K562 (cell line): ENCODE data around the gene GLB1L. TPM values are rescaled to one million over a fixed set of nuclear protein-coding genes. Genes with fewer than 3 reads are reported as not detected.
A peak's percentile ranks its signal among the peaks of the same experiment; 100 is the strongest.

Experiments
- BRCA1 ChIP-seq, 2 experiments: fragments of 450-650 bp in 1 of 2; sonication (generic) in 1 of 2; formaldehyde crosslinking in 1 of 2; IDR thresholded peaks; 2 replicates each; pipeline versions ENCODE4 v1.5.0 to v1.6.1; 2017 to 2020; ENCODE audit warnings: mild to moderate bottlenecking in 1 of 2, missing genetic modification reagents in 1 of 2
- CAMTA2 ChIP-seq: fragments of 250-450 bp; sonication (Bioruptor Pico); conservative IDR thresholded peaks from 2 replicates; pipeline ENCODE4 v1.5.1; 2022
- CCAR2 ChIP-seq: fragments of 200-400 bp; formaldehyde crosslinking; IDR thresholded peaks from 2 replicates; pipeline ENCODE4 v1.6.1; 2017; ENCODE audit warnings: mild to moderate bottlenecking, low read depth, low read length
- HNRNPH1 ChIP-seq: fragments of 200-400 bp; formaldehyde crosslinking; optimal IDR thresholded peaks from 2 replicates; pipeline ENCODE3; 2017; ENCODE audit warnings: low read depth, mild to moderate bottlenecking, low read length, moderate library complexity
- KAT7 ChIP-seq: sonication (generic); formaldehyde crosslinking; IDR thresholded peaks from 2 replicates; pipeline ENCODE4 v1.8.0; 2022; ENCODE audit warnings: missing genetic modification reagents, mild to moderate bottlenecking, borderline replicate concordance
- MAFG ChIP-seq: fragments of 450-650 bp; conservative IDR thresholded peaks from 2 replicates; pipeline ENCODE4 v1.6.1; 2016; ENCODE audit warnings: missing genetic modification characterization, missing compliant biosample characterization
- OTX1 ChIP-seq: fragments of 450-650 bp; formaldehyde crosslinking; IDR thresholded peaks from 2 replicates; pipeline ENCODE4 v1.4.0; 2022; ENCODE audit warnings: mild to moderate bottlenecking
- RNF2 ChIP-seq: sonication (generic); IDR thresholded peaks from 2 replicates; pipeline ENCODE4 v1.6.1; 2016
- TOE1 ChIP-seq, 2 experiments: fragments of 450-650 bp in 1 of 2; sonication (generic) in 1 of 2; formaldehyde crosslinking in 1 of 2; IDR thresholded peaks; 2 replicates each; pipeline versions ENCODE4 v1.7.1 to v1.8.0; 2016 to 2022; ENCODE audit warnings: borderline replicate concordance in 2 of 2, mild to moderate bottlenecking in 2 of 2, antibody characterized with exemption in 1 of 2, inconsistent platforms in 1 of 2, low read depth in 1 of 2, missing genetic modification reagents in 1 of 2, moderate library complexity in 1 of 2
- ZFP36 ChIP-seq: fragments of 150-350 bp; IDR thresholded peaks from 2 replicates; pipeline ENCODE4 v1.6.1; 2018; ENCODE audit warnings: low read length, low read depth; ENCODE audit not compliant: partially characterized antibody
- ZNF23 ChIP-seq: fragments of 250-450 bp; sonication (Bioruptor Pico); IDR thresholded peaks from 2 replicates; pipeline ENCODE4 v1.4.0; 2020; ENCODE audit warnings: mild to moderate bottlenecking
- polyA plus RNA-seq, 8 experiments: library from polyadenylated mRNA; depleted of rRNA in 4 of 8; stranded (reverse) in 5 of 8; unstranded in 3 of 8; fragments of >200 nt; fragmentation: Nextera tagmentation in 2 of 8; fragmentation: Illumina TruSeq in 1 of 8; extraction: Ambion mirVana in 2 of 8; extraction: Trizol in 1 of 8; gene quantifications; 2 replicates each; pipeline versions ENCODE4 v1.2.1 to v1.2.3, GENCODE V29; 2011 to 2014; ENCODE audit warnings: inconsistent platforms in 1 of 8, missing spikeins in 1 of 8
- total RNA-seq, 7 experiments: library from RNA; depleted of rRNA in 6 of 7; stranded (reverse); fragments of >200 nt in 6 of 7; fragmentation: Illumina TruSeq in 2 of 7; extraction: Trizol in 2 of 7; gene quantifications; 2 replicates each; pipeline versions ENCODE4 v1.2.1 to v1.2.3, GENCODE V29; 2011 to 2021; ENCODE audit warnings: low replicate concordance in 1 of 7
- TF ChIP-seq, protein P1 (sequence below): sonication (generic); formaldehyde crosslinking; IDR thresholded peaks from 2 replicates; pipeline ENCODE4 v1.8.0; 2023; ENCODE audit warnings: mild to moderate bottlenecking, missing genetic modification reagents
- TF ChIP-seq, protein P2 (sequence below), 2 experiments: fragments of 450-650 bp in 1 of 2; sonication (generic) in 1 of 2; formaldehyde crosslinking in 1 of 2; IDR thresholded peaks; 2 replicates each; pipeline versions ENCODE4 v1.7.1 to v1.9.0; 2016 to 2022; ENCODE audit warnings: inconsistent platforms in 1 of 2, mild to moderate bottlenecking in 1 of 2, missing genetic modification reagents in 1 of 2

GLB1L gene
- total and polyA plus RNA-seq, 9 of the 15 experiments (the other 6 are each of a cell fraction or from before 2014, with no cell fraction given) = 0.42 to 2.9 (median 2.5) TPM

DNA sequence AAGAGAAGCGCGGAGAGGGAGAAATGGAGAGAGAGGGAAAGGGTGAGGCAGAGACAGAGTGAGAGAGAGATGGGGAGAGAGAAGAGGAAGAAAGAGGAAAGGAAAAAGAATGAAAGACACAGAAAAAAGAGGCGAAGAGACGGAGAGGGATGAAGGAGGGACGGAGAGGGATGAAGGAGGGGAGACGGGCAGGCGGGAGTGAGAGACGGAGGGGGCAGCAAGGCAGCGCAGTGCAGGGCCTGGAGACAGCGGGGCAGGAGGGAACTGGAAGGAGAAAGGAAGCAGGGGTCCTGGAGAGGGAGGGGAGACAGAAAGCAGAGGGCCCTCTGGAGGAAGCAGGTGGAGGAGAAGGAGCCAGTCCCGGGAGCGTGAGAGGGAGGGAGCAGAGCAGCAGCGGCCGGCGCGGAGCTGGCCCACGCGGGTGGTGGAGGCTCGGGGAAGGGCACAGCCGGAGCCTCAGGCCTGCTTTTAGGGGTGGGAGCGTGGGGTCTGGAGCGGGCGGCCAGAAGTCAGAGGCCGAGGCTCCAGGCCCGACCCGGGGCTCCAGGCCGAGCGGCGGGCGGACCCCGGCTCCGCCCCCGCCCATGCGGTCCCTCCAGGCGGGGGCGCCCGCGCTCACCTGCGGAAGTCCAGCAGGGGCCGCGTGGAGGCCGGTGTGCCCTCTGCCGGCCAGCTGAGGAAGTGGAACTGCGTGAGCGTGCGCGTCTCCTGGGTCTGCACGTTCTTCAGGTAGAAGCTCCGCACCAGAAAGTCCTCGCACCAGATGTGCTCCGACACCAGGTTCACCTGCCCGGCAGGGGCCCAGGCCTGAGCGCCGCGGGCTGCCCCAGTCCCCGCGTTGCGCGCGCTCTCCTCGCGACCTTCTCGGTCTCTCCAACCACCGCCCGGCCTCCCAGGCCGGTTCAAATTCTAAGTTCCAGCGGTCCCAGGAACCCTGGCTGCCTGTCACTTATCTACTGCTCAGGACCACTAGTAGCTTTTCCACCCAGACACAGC is 49.4 kb upstream of the GLB1L start (continued):
- TF ChIP-seq TOE1 (IDR thresholded peaks at IDR 0.05; ENCODE audit: borderline replicate concordance) = no peak
- TF ChIP-seq TOE1 (CRISPR knock-in tag; IDR thresholded peaks at IDR 0.05; ENCODE audit: borderline replicate concordance, low read depth) = no peak
- no peak for TF ChIP-seq MAFG (tag)
- TF ChIP-seq HNRNPH1 = no peak
- no peak for TF ChIP-seq CCAR2
- TF ChIP-seq RNF2 = no peak
- TF ChIP-seq OTX1 (CRISPR knock-in tag) = no peak
- TF ChIP-seq, protein P1, sequence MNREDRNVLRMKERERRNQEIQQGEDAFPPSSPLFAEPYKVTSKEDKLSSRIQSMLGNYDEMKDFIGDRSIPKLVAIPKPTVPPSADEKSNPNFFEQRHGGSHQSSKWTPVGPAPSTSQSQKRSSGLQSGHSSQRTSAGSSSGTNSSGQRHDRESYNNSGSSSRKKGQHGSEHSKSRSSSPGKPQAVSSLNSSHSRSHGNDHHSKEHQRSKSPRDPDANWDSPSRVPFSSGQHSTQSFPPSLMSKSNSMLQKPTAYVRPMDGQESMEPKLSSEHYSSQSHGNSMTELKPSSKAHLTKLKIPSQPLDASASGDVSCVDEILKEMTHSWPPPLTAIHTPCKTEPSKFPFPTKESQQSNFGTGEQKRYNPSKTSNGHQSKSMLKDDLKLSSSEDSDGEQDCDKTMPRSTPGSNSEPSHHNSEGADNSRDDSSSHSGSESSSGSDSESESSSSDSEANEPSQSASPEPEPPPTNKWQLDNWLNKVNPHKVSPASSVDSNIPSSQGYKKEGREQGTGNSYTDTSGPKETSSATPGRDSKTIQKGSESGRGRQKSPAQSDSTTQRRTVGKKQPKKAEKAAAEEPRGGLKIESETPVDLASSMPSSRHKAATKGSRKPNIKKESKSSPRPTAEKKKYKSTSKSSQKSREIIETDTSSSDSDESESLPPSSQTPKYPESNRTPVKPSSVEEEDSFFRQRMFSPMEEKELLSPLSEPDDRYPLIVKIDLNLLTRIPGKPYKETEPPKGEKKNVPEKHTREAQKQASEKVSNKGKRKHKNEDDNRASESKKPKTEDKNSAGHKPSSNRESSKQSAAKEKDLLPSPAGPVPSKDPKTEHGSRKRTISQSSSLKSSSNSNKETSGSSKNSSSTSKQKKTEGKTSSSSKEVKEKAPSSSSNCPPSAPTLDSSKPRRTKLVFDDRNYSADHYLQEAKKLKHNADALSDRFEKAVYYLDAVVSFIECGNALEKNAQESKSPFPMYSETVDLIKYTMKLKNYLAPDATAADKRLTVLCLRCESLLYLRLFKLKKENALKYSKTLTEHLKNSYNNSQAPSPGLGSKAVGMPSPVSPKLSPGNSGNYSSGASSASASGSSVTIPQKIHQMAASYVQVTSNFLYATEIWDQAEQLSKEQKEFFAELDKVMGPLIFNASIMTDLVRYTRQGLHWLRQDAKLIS (CRISPR knock-in tag) = 0 out of 2 replicates have a peak, but pooled peaks have one; percentile 55
- TF ChIP-seq ZFP36 = no peak
- no peak for TF ChIP-seq KAT7 (CRISPR knock-in tag)
- no peak for TF ChIP-seq BRCA1 (IDR thresholded peaks at IDR 0.05)
- TF ChIP-seq BRCA1 (CRISPR knock-in tag; IDR thresholded peaks at IDR 0.05) = no peak
- TF ChIP-seq ZNF23 (CRISPR knock-in tag) = no peak
- TF ChIP-seq, protein P2, sequence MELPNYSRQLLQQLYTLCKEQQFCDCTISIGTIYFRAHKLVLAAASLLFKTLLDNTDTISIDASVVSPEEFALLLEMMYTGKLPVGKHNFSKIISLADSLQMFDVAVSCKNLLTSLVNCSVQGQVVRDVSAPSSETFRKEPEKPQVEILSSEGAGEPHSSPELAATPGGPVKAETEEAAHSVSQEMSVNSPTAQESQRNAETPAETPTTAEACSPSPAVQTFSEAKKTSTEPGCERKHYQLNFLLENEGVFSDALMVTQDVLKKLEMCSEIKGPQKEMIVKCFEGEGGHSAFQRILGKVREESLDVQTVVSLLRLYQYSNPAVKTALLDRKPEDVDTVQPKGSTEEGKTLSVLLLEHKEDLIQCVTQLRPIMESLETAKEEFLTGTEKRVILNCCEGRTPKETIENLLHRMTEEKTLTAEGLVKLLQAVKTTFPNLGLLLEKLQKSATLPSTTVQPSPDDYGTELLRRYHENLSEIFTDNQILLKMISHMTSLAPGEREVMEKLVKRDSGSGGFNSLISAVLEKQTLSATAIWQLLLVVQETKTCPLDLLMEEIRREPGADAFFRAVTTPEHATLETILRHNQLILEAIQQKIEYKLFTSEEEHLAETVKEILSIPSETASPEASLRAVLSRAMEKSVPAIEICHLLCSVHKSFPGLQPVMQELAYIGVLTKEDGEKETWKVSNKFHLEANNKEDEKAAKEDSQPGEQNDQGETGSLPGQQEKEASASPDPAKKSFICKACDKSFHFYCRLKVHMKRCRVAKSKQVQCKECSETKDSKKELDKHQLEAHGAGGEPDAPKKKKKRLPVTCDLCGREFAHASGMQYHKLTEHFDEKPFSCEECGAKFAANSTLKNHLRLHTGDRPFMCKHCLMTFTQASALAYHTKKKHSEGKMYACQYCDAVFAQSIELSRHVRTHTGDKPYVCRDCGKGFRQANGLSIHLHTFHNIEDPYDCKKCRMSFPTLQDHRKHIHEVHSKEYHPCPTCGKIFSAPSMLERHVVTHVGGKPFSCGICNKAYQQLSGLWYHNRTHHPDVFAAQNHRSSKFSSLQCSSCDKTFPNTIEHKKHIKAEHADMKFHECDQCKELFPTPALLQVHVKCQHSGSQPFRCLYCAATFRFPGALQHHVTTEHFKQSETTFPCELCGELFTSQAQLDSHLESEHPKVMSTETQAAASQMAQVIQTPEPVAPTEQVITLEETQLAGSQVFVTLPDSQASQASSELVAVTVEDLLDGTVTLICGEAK (IDR thresholded peaks at IDR 0.05) = peak; percentile 45; the same call in 1 of the 2 replicates
- TF ChIP-seq, protein P2 (CRISPR knock-in tag; IDR thresholded peaks at IDR 0.05) = no peak
- no peak for TF ChIP-seq CAMTA2 (CRISPR knock-in tag)
